B cell (primary cell): ENCODE results near the gene PYCR2. TPM values are rescaled to one million over a fixed set of nuclear protein-coding genes. Genes with fewer than 3 reads are reported as not detected.

Experiments
- ATAC-seq: fragments of 200-7000 bp; cut with Tn5 transposase; one replicate; pipeline ENCODE4 v1.10.0; 2021; ENCODE audit warnings: low read depth, mild to moderate bottlenecking, moderate number of reproducible peaks, moderate library complexity
- CTCF ChIA-PET: fragments of 350-600 bp; sonication (Branson Sonifier 250); formaldehyde crosslinking; loops from one replicate; lab custom pipeline; 2021; ENCODE audit warnings: antibody characterized with exemption, inconsistent platforms; lab: Charles Lee
- POLR2A ChIA-PET: fragments of 350-600 bp; sonication (Branson Sonifier 250); formaldehyde crosslinking; loops from one replicate; lab custom pipeline; 2021; ENCODE audit warnings: antibody characterized with exemption; lab: Charles Lee
- DNase-seq: peaks from one replicate; pipeline ENCODE4 v3.0.0; 2013
- H2AFZ ChIP-seq: 2 replicates; pipeline ENCODE4 v1.6.1; 2012; ENCODE audit warnings: mild to moderate bottlenecking, low read depth, low read length; ENCODE audit not compliant: insufficient read depth, poor library complexity, severe bottlenecking
- H3K27ac ChIP-seq, 2 donors: 1 replicate in 1 of 2; 2 replicates in 1 of 2; pipeline ENCODE4 v1.5.1; 2012 to 2013; ENCODE audit warnings: low read length in 2 of 2, mild to moderate bottlenecking in 2 of 2, moderate library complexity in 1 of 2
- H3K27me3 ChIP-seq, 4 experiments: fragments of 200-600 bp in 1 of 4; sonication (generic) in 1 of 4; replicated peaks in 1 of 4; 1 replicate in 2 of 4; 2 replicates in 2 of 4; pipeline versions ENCODE4 v1.6.1 to v1.7.0; 2013 to 2016; ENCODE audit warnings: low read length in 3 of 4, mild to moderate bottlenecking in 2 of 4, mixed read lengths in 1 of 4, moderate library complexity in 1 of 4; ENCODE audit not compliant: insufficient read depth in 4 of 4, control insufficient read depth in 3 of 4; ENCODE audit errors: control extremely low read depth in 1 of 4
- H3K36me3 ChIP-seq, 2 experiments: replicated peaks in 1 of 2; 1 replicate in 1 of 2; 2 replicates in 1 of 2; pipeline versions ENCODE4 v1.6.1 to v1.7.1; 2013; ENCODE audit warnings: low read length in 1 of 2; ENCODE audit not compliant: insufficient read depth in 2 of 2, control insufficient read depth in 1 of 2; ENCODE audit errors: control extremely low read depth in 1 of 2, extremely low read depth in 1 of 2
- H3K4me1 ChIP-seq, 2 donors: fragments of 200-600 bp in 1 of 2; sonication (generic) in 1 of 2; 1 replicate in 1 of 2; 2 replicates in 1 of 2; pipeline versions ENCODE4 v1.5.1 to v1.6.1; 2013 to 2017; ENCODE audit warnings: low read length in 2 of 2; ENCODE audit not compliant: control insufficient read depth in 2 of 2, insufficient read depth in 2 of 2
- H3K4me2 ChIP-seq: replicated peaks from 2 replicates; pipeline ENCODE3; 2012; ENCODE audit warnings: mild to moderate bottlenecking, low read depth, low read length; ENCODE audit not compliant: poor library complexity, severe bottlenecking
- H3K4me3 ChIP-seq, 5 experiments: fragments of 200-600 bp in 1 of 5; sonication (generic) in 1 of 5; 1 replicate in 3 of 5; 2 replicates in 2 of 5; pipeline versions ENCODE4 v1.5.1 to v1.7.0; 2011 to 2016; ENCODE audit warnings: low read length in 4 of 5, mild to moderate bottlenecking in 4 of 5, low read depth in 2 of 5, control low read depth in 1 of 5, moderate library complexity in 1 of 5; ENCODE audit not compliant: insufficient read depth in 1 of 5; ENCODE audit errors: control extremely low read depth in 1 of 5, extremely low read depth in 1 of 5
- H3K79me2 ChIP-seq: fragments of 200-600 bp; sonication (generic); one replicate; pipeline ENCODE4 v1.6.0; 2016; ENCODE audit warnings: low read length; ENCODE audit not compliant: control insufficient read depth, insufficient read depth
- H3K9ac ChIP-seq: fragments of 200-600 bp; sonication (generic); 2 replicates; pipeline ENCODE4 v1.6.1; 2017; ENCODE audit warnings: mild to moderate bottlenecking, low read length, moderate library complexity
- H3K9me3 ChIP-seq, 3 donors: one replicate each; pipeline versions ENCODE4 v1.6.1 to v1.7.1; 2013; ENCODE audit warnings: low read length in 2 of 3; ENCODE audit not compliant: control insufficient read depth in 2 of 3, insufficient read depth in 1 of 3; ENCODE audit errors: control extremely low read depth in 1 of 3
- H4K20me1 ChIP-seq: 2 replicates; pipeline ENCODE4 v1.6.0; 2012; ENCODE audit warnings: mild to moderate bottlenecking, low read length; ENCODE audit not compliant: insufficient read depth, control insufficient read depth, poor library complexity, severe bottlenecking
- H3K27ac Mint-ChIP-seq: one replicate; pipeline ENCODE4 v1.8.0; 2021; ENCODE audit warnings: mixed read lengths
- H3K27me3 Mint-ChIP-seq: one replicate; pipeline ENCODE4 v1.8.0; 2021; ENCODE audit warnings: mixed read lengths
- H3K4me1 Mint-ChIP-seq: one replicate; pipeline ENCODE4 v1.8.0; 2021; ENCODE audit warnings: mixed read lengths
- H3K4me3 Mint-ChIP-seq: one replicate; pipeline ENCODE4 v1.8.0; 2021; ENCODE audit warnings: mixed read lengths
- H3K9me3 Mint-ChIP-seq: one replicate; pipeline ENCODE4 v1.8.0; 2022; ENCODE audit warnings: mixed read lengths; ENCODE audit not compliant: insufficient read depth
- EZH2 ChIP-seq: IDR thresholded peaks from 2 replicates; pipeline ENCODE4 v1.6.1; 2012; ENCODE audit warnings: borderline replicate concordance, low read depth, mild to moderate bottlenecking, moderate library complexity, low read length; ENCODE audit not compliant: insufficient read depth, poor library complexity, severe bottlenecking
- WGBS: methylation state at CpG from one replicate; pipeline ENCODE4 v1.1.5; 2013; ENCODE audit warnings: missing lambda C conversion rate; ENCODE audit not compliant: insufficient coverage; 5-methylcytosine and 5-hydroxymethylcytosine counted together
- intact Hi-C: fragments of 100-400 bp; cut with micrococcal nuclease; formaldehyde crosslinking; loops from one replicate; pipeline ENCODE4 v1.10.0; 2022
- polyA plus RNA-seq: library from polyadenylated mRNA; depleted of rRNA; stranded (reverse); fragments of >200 nt; gene quantifications from 2 replicates; pipeline ENCODE4 v1.2.3, GENCODE V29; 2012
- total RNA-seq, 2 donors: library from RNA; stranded (reverse); fragments of 120-200 nt in 1 of 2; gene quantifications; 1 replicate in 1 of 2; 2 replicates in 1 of 2; pipeline versions ENCODE4 v1.2.3 to v1.2.4, GENCODE V29; 2013 to 2022
- TF ChIP-seq, protein P1 (sequence below): fragments of 200-600 bp; IDR thresholded peaks from one replicate; pipeline ENCODE4 v1.8.0; 2022; ENCODE audit warnings: antibody characterized with exemption, mild to moderate bottlenecking

PYCR2 gene
- total and polyA plus RNA-seq, 2 donors (not counting 1 experiment from before 2014, with no cell fraction given) = 113 to 134 TPM

- Histone ChIP-seq H3K79me2 (no peaks in the 10 kb centered on the region), H3K27me3 (peaks cover 0 to 11% (median 0%) of the 10 kb centered on the region in 4 experiments), H3K4me2 (no peak overlapping the region), H4K20me1 (no peaks in the 10 kb centered on the region), H3K9me3 (no peaks in the 10 kb centered on the region), H3K9ac (no peak overlapping the region), H3K27ac (no peak overlapping the region), H2AFZ (no peak overlapping the region), H3K4me3 (no peak overlapping the region), H3K4me1 (peaks cover 8 to 11% of the 10 kb centered on the region in 2 donors), H3K36me3 (no peaks in the 10 kb centered on the region)
- H3K27me3 Mint-ChIP-seq = peaks cover 13% of the 10 kb centered on the region
- peaks cover 11% of the 10 kb centered on the region for H3K4me1 Mint-ChIP-seq
- TF ChIP-seq, protein P1, sequence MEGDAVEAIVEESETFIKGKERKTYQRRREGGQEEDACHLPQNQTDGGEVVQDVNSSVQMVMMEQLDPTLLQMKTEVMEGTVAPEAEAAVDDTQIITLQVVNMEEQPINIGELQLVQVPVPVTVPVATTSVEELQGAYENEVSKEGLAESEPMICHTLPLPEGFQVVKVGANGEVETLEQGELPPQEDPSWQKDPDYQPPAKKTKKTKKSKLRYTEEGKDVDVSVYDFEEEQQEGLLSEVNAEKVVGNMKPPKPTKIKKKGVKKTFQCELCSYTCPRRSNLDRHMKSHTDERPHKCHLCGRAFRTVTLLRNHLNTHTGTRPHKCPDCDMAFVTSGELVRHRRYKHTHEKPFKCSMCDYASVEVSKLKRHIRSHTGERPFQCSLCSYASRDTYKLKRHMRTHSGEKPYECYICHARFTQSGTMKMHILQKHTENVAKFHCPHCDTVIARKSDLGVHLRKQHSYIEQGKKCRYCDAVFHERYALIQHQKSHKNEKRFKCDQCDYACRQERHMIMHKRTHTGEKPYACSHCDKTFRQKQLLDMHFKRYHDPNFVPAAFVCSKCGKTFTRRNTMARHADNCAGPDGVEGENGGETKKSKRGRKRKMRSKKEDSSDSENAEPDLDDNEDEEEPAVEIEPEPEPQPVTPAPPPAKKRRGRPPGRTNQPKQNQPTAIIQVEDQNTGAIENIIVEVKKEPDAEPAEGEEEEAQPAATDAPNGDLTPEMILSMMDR = no peak
- no peak for TF ChIP-seq EZH2
- H3K9me3 Mint-ChIP-seq = no peaks in the 10 kb centered on the region
- intact Hi-C loops = no loop called here
- DNase-seq (no peak), ATAC-seq (no peak)
- ChIA-PET CTCF (no interaction called here), POLR2A (interaction anchor here (0.9 kb wide), 1 partner anchor 18 kb away, joined by 3 read pairs; the partner anchor contains the start of gene PYCR2)
- no peak overlapping the region for H3K27ac Mint-ChIP-seq
- 11% methylated on average over 4 of the region's 7 CpGs for WGBS
- no peak overlapping the region for H3K4me3 Mint-ChIP-seq
Observed at GRCh38 chr1:225942574-225942973, 18.5 kb upstream of the PYCR2 start.

- no peak overlapping the region for H3K27ac Mint-ChIP-seq
- DNase-seq (no peak), ATAC-seq (no peak)
- Histone ChIP-seq H2AFZ (no peak overlapping the region), H3K79me2 (no peaks in the 10 kb centered on the region), H3K27me3 (peaks cover 0 to 8% (median 0%) of the 10 kb centered on the region in 4 experiments), H3K36me3 (no peaks in the 10 kb centered on the region), H3K4me1 (peaks cover 8 to 11% of the 10 kb centered on the region in 2 donors), H3K27ac (no peak overlapping the region), H3K4me3 (no peak overlapping the region), H3K9ac (no peak overlapping the region), H3K4me2 (no peak overlapping the region), H4K20me1 (no peaks in the 10 kb centered on the region), H3K9me3 (no peaks in the 10 kb centered on the region)
- no peaks in the 10 kb centered on the region for H3K9me3 Mint-ChIP-seq
- TF ChIP-seq, protein P1 = no peak
- no peak for TF ChIP-seq EZH2
- ChIA-PET CTCF (no interaction called here), POLR2A (no interaction called here)
- peaks cover 9% of the 10 kb centered on the region for H3K27me3 Mint-ChIP-seq
- H3K4me3 Mint-ChIP-seq = no peak overlapping the region
- WGBS = no CpG with 5 or more reads among the region's 1 CpG
- H3K4me1 Mint-ChIP-seq = peaks cover 11% of the 10 kb centered on the region
- intact Hi-C loops = no loop called here
Observed at GRCh38 chr1:225941942-225942222, 17.8 kb upstream of the PYCR2 start.
